ENCODE results near the gene MSH4.

- no peak for TF ChIP-seq EZH2 (IDR thresholded peaks at IDR 0.05)
- TF ChIP-seq POLR2AphosphoS5 (IDR thresholded peaks at IDR 0.05; ENCODE audit: borderline replicate concordance, low read depth, low read length) = no peak; the same call in 1 of the 2 replicates
These were observed 14.7 kb downstream of the MSH4 start for GRCh38 chr1:75811211-75811981.
